GM21723 (cell line): Measurements from ENCODE around the gene PAPSS1.
"Not testable (repeated sequence)": the region's sequence is repeated elsewhere in the genome, so short reads cannot be mapped to it uniquely, and the experiment has no call there.

Source experiments
- ATAC-seq: cut with Tn5 transposase; IDR thresholded peaks from one replicate; pipeline ENCODE4 v1.9.1; 2021; ENCODE audit warnings: mild to moderate bottlenecking, moderate library complexity; ENCODE audit not compliant: unreplicated experiment

PAPSS1 gene

DNA sequence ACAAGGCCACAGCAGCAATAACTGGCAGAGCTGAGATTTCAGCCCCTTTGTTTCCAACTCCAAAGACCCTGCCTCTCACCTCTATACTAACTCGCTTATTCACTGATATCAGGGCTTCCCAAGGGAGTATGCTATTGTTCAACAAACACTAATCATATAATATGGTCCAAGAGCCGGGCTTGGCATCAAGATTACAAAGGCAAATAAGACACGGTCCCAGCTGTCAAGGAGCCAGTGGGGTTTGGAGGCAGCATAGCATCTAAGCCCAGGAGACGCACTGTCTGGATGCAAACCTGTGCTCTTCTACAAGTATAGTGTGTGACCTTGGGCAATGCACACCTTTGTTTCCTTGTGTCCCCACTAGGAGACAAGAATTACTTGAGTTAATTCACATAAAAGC is 28.7 kb downstream of the PAPSS1 start:
- ATAC-seq: no peak

- no peak for ATAC-seq
Measured at GRCh38 chr4:107689912-107690587, 30.0 kb downstream of the PAPSS1 start.

- no peak for ATAC-seq
Measured at GRCh38 chr4:107688421-107688820, 31.6 kb downstream of the PAPSS1 start.

DNA sequence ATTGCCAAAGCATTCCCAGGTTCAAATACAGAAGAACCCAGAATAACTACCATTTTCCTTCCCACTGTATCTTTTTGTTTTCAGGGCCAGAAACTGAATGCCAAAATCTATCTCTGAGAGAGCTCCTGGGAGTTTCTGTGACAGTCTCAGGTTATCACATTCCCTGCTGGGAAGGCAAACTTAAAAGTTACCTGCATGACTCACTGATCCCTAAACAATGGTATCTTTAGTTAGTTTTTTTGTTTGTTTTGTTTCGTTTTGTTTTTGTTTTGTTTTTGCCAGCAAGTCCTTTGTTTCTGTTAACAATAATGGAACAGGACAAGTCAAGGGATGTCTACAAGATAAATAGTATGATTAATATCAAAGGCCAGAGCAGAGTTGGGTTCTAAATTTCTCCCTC is 34.3 kb downstream of the PAPSS1 start:
- ATAC-seq: no peak

GRCh38 chr4:107683873-107684272 is 36.2 kb downstream of the PAPSS1 start:
- ATAC-seq: no peak

DNA sequence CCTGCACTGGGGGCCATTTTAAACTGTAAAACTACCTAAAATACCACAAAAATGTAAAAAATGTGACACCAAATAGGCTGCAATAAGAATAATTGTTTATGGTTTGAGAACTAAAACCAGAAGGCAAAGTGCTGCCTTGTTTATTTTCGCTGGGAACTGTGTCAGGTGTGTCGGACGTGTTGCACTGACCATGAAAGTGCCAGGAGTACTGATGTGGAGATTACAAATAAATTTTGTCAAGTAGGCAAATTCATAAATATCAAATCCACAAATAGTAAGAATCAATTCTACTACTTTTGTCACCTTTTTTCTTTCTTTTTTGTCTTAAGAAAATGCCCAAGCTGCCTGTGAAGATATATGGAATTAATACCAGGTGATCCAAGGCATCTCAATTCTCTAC is 37.7 kb downstream of the PAPSS1 start:
- no peak for ATAC-seq

DNA sequence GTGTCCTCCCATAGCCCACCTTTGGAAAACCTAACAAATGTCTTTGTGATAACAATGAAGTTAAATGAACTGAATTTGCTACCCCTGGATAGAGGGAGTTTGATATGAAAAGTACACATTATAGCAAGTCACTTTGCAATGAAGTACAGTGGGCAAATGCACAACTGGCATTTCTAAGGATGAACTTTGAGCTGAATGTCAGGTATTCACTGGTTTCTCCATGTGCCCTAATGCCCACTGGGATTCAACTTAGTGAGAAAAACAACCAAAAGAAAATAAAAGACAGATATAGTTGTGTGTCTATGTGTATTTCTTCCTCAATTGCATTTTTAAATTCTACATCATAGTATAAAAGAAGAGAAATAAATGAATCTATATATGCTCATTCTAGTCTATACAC is 51.0 kb downstream of the PAPSS1 start:
- ATAC-seq: no peak

GRCh38 chr4:107666134-107666533 is 53.9 kb downstream of the PAPSS1 start:
- no peak for ATAC-seq

DNA sequence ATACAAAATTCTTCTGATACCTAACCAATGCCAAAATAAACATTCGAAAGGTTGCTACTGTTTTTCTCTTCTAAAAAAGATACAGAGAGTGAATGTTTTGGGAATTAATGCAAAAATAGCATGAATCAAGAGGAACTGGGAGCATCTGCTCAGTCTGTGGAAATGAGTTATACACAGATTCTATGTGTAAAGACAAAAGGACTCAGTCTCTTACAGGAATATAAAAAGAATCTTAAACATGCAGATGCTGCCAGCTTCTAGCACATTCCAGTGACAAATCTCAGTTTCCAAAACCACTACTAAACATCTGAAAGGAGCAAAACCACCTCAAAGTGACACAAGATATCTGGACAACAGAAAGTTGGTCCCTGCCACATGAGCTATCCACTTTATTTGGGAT is 55.0 kb downstream of the PAPSS1 start:
- no peak for ATAC-seq

DNA sequence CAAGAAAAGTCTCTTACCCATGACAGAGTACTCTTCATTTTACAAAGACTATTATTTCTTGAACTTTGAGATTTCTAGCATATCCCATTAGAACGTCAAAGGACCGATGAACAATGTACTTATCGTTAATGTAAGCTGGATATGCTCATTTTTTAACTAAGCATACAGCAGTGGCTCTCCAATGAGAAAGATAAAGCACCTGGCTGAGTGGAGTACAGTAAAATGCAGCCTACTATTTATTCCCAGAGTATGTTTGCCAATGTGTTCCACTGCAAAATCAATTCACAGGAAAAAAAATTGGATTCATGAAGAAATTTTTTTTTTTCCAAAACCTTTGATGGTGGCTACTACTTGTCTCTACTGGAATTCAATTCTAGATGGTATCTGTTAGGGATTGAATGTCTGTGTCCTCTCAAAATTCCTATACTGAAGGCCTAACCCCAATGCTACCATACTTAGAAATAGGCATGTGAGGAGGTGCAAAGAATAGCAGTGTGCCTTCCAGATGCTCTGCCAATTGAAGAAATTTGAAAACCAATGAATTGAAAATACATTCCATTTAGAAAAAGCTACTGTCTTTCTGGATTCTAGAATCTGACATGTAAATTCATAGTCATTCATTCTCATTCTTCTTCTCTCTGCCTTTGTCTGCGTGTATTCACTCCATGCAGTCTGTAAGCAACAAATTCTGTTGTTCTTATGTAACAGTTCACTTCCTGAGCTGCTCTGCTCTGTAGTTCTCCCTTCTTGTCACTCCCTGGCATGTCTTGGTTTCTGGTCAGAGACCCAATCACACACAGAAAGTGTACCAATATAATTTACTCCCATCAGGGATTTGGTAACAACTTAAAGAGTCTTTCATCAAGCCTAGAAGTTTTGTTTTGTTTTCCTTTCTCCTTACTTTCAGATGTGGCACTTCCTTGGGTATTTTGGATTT is 61.4 kb downstream of the PAPSS1 start:
- no peak for ATAC-seq

GRCh38 chr4:107655289-107655688 is 64.7 kb downstream of the PAPSS1 start:
- ATAC-seq: no peak

DNA sequence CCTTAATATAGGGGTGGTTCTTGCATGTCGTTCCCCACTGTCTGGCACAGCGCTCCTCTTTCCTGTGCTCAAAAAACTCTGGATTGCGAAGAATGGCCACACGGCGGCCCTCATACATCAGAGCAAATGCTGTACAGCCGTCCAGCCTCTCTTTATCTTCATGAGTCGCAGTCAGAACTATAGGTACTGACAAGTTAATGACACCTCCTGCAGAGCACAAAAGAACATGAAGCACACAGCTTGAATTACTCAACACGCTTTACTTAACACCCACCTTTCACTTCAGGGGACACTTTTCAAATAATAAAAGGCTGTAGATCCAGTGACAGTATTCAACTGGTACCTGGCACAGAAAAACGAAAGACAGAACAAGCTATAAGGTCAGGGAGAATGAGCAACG is 65.3 kb downstream of the PAPSS1 start:
- ATAC-seq: no peak

DNA sequence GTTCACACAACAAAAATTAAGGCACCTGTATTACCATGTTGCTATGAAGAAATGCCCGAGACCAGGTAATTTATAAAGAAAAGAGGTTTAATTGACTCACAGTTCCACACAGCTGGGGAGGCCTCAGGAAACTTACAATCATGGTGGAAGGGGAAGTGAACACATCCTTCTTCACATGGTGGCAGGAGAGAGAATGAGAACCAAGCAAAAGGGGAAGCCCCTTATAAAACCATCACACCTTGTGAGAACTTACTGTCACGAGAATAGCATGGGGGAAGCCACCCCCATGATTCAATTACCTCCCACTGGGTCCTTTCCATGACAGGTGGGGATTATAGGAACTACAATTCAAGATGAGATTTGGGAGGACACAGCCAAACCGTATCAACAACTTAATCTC is 68.6 kb downstream of the PAPSS1 start:
- not testable (repeated sequence) for ATAC-seq

DNA sequence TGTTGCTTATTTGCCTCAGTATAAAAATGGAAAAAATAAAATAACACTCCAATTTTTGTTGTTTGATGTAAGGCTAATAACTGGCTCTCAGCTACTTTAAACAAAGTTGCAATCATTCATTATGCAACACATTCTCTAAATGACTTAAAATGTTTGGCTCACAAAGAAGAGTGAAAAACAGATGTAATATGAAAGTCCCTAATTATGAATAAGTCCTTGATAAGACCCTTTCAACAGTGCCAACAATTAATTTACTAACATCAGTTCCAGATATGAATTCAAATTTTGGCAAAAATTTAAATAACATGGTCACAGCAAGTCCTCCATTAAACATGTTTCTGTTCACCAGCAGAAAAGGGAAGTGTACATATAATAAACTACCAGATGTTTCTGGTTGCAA is 69.8 kb downstream of the PAPSS1 start:
- no peak for ATAC-seq

- ATAC-seq: no peak
Measured at GRCh38 chr4:107648178-107648991, 71.6 kb downstream of the PAPSS1 start.

DNA sequence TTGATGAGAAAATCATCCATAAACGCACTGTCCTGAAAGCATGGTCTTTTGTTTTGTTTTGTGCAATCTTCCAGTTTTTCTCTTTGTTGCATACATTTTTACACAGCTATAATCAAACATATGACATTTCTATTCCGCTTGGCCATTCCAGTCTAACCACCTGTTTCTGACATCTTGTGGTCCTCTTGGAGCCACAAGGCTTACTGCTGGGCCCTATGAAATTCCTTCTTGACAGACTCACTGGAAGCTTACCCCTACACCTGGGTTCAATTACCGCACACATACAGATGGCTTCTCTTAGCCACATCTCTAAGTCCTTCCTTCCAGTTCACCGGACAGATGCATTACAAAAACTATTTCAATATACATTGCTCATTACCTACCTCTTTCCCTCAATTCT is 72.4 kb downstream of the PAPSS1 start:
- no peak for ATAC-seq

DNA sequence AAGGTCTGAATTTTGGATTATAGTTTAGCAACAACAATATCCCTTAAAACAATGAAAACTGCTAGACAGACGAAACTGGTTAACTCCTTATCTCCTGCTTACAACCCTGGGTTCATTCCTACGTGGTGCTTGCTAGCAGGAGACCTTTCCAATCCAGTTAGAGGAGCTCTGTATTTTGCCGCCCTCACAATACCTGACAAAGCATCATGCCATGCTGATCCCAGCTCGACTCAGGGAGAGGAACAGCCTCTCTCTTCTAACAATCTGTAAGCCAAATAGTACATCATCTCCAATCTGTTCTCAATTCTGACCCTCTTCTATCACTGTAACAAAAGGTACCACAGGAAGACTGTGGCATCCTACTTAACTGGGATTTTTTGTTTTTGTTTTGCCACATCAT is 74.4 kb downstream of the PAPSS1 start:
- ATAC-seq: no peak

- no peak for ATAC-seq
Measured at GRCh38 chr4:107643021-107643420, 77.0 kb downstream of the PAPSS1 start.

- ATAC-seq: no peak
Measured at GRCh38 chr4:107640878-107641277, 79.2 kb downstream of the PAPSS1 start.

GRCh38 chr4:107640197-107640596 is 79.8 kb downstream of the PAPSS1 start:
- ATAC-seq: no peak

DNA sequence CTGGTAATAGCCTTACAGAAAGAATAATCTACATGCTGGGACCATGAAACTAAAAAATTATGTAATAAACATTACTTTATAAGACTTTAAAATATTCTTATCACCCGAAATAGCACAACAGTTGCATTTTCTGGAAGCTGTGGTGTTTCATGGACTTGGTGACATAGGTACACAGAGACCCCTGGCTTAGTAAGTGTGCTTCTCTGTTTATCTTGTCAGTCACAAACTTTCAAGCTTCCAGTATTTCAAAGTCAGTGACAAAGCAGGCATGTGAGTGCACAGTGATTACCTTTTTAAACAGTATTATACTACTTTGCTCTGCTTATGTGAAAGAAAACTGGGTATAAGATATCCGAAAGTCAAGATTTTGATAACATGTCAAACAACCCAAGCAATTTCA is 84.3 kb downstream of the PAPSS1 start:
- ATAC-seq: no peak
